H9 (cell line): ENCODE results near the gene ARPIN. TPM values are rescaled to one million over a fixed set of nuclear protein-coding genes. Genes with fewer than 3 reads are reported as not detected.

Source experiments
- DNase-seq: peaks from one replicate; pipeline ENCODE4 v3.0.0-alpha.2; 2017
- H2AFZ ChIP-seq: one replicate; pipeline ENCODE4 v1.6.1; 2013; ENCODE audit warnings: mild to moderate bottlenecking, low read length, control low read depth, moderate library complexity
- H2AK5ac ChIP-seq: 2 replicates; pipeline ENCODE4 v1.6.1; 2013; ENCODE audit warnings: low read length, control low read depth, mixed read lengths; ENCODE audit not compliant: insufficient read length
- H2BK120ac ChIP-seq: one replicate; pipeline ENCODE4 v1.6.1; 2013; ENCODE audit warnings: low read depth, mild to moderate bottlenecking, low read length, control low read depth, inconsistent platforms; ENCODE audit not compliant: poor library complexity, severe bottlenecking
- H2BK12ac ChIP-seq: 2 replicates; pipeline ENCODE4 v1.6.1; 2013; ENCODE audit warnings: low read length, control low read depth, mixed read lengths, low read depth; ENCODE audit not compliant: insufficient read length
- H2BK15ac ChIP-seq: 2 replicates; pipeline ENCODE4 v1.6.1; 2013; ENCODE audit warnings: low read depth, low read length, control low read depth
- H2BK20ac ChIP-seq: one replicate; pipeline ENCODE4 v1.6.1; 2013; ENCODE audit warnings: low read depth, mild to moderate bottlenecking, low read length, control low read depth, inconsistent platforms; ENCODE audit not compliant: poor library complexity, severe bottlenecking
- H2BK5ac ChIP-seq: 2 replicates; pipeline ENCODE4 v1.6.1; 2013; ENCODE audit warnings: low read length, control low read depth, mixed read lengths; ENCODE audit not compliant: insufficient read length
- H3K14ac ChIP-seq: 2 replicates; pipeline ENCODE4 v1.6.1; 2013; ENCODE audit warnings: low read length, control low read depth; ENCODE audit not compliant: insufficient read depth
- H3K18ac ChIP-seq: 2 replicates; pipeline ENCODE4 v1.6.1; 2013; ENCODE audit warnings: low read depth, mild to moderate bottlenecking, mixed read lengths, low read length, control low read depth; ENCODE audit not compliant: insufficient read length
- H3K23ac ChIP-seq: 2 replicates; pipeline ENCODE4 v1.6.1; 2013; ENCODE audit warnings: low read length, control low read depth, mixed read lengths, low read depth; ENCODE audit not compliant: insufficient read length
- H3K23me2 ChIP-seq: 2 replicates; pipeline ENCODE4 v1.6.1; 2013; ENCODE audit warnings: low read depth, mild to moderate bottlenecking, mixed read lengths, low read length, control low read depth; ENCODE audit not compliant: insufficient read length, poor library complexity, severe bottlenecking
- H3K27ac ChIP-seq: 2 replicates; pipeline ENCODE4 v1.5.1; 2013; ENCODE audit warnings: low read length, control low read depth, mixed read lengths, low read depth; ENCODE audit not compliant: insufficient read length
- H3K27me3 ChIP-seq: 2 replicates; pipeline ENCODE4 v1.6.1; 2013; ENCODE audit warnings: low read length, control low read depth, inconsistent platforms; ENCODE audit not compliant: insufficient read depth
- H3K4ac ChIP-seq: 2 replicates; pipeline ENCODE4 v1.6.1; 2013; ENCODE audit warnings: low read depth, mild to moderate bottlenecking, control low read depth, inconsistent platforms, low read length, moderate library complexity
- H3K4me1 ChIP-seq: 2 replicates; pipeline ENCODE4 v1.6.1; 2013; ENCODE audit warnings: low read length, control low read depth, inconsistent platforms; ENCODE audit not compliant: insufficient read depth
- H3K4me2 ChIP-seq: 2 replicates; pipeline ENCODE4 v1.6.1; 2013; ENCODE audit warnings: low read length, control low read depth, mixed read lengths; ENCODE audit not compliant: insufficient read length, insufficient read depth
- H3K56ac ChIP-seq: 2 replicates; pipeline ENCODE4 v1.6.1; 2013; ENCODE audit warnings: low read depth, mild to moderate bottlenecking, mixed read lengths, low read length, control low read depth; ENCODE audit not compliant: insufficient read length
- H3K79me1 ChIP-seq: 2 replicates; pipeline ENCODE4 v1.6.1; 2013; ENCODE audit warnings: low read depth, mild to moderate bottlenecking, moderate library complexity, low read length, control low read depth, inconsistent platforms; ENCODE audit not compliant: insufficient read depth, poor library complexity, severe bottlenecking
- H3K79me2 ChIP-seq: 2 replicates; pipeline ENCODE4 v1.6.1; 2013; ENCODE audit warnings: low read length, control low read depth, inconsistent platforms; ENCODE audit not compliant: insufficient read depth
- H3K9ac ChIP-seq: 2 replicates; pipeline ENCODE4 v1.6.1; 2013; ENCODE audit warnings: low read length, control low read depth, mixed read lengths; ENCODE audit not compliant: insufficient read length; ENCODE audit errors: extremely low read depth
- H3K9me3 ChIP-seq: one replicate; pipeline ENCODE4 v1.6.1; 2013; ENCODE audit warnings: low read depth, low read length, inconsistent platforms; ENCODE audit not compliant: control insufficient read depth
- H3T11ph ChIP-seq: one replicate; pipeline ENCODE4 v1.6.1; 2013; ENCODE audit warnings: mild to moderate bottlenecking, low read length, control low read depth, inconsistent platforms
- H4K20me1 ChIP-seq: one replicate; pipeline ENCODE4 v1.6.1; 2013; ENCODE audit not compliant: control insufficient read depth, insufficient read length, insufficient read depth
- H4K5ac ChIP-seq: 2 replicates; pipeline ENCODE4 v1.6.1; 2013; ENCODE audit warnings: low read depth, mild to moderate bottlenecking, mixed read lengths, low read length, control low read depth; ENCODE audit not compliant: insufficient read length
- H4K8ac ChIP-seq: replicated peaks from 2 replicates; pipeline ENCODE4 v1.6.1; 2013; ENCODE audit warnings: low read length, control low read depth, mixed read lengths, low read depth; ENCODE audit not compliant: insufficient read length
- H4K91ac ChIP-seq: 2 replicates; pipeline ENCODE4 v1.6.1; 2013; ENCODE audit warnings: low read depth, mild to moderate bottlenecking, moderate library complexity, mixed read lengths, low read length, control low read depth; ENCODE audit not compliant: insufficient read length
- H3K27ac Mint-ChIP-seq, 3 experiments: 2 replicates in 2 of 3; 3 replicates in 1 of 3; pipeline ENCODE4 v1.8.0; 2020 to 2021; ENCODE audit warnings: mixed read lengths in 3 of 3, mild to moderate bottlenecking in 1 of 3, moderate library complexity in 1 of 3
- H3K27me3 Mint-ChIP-seq: 2 replicates; pipeline ENCODE4 v1.8.0; 2021; ENCODE audit warnings: low read depth, mild to moderate bottlenecking, moderate library complexity, mixed read lengths
- H3K36me3 Mint-ChIP-seq, 3 experiments: 2 replicates in 2 of 3; 3 replicates in 1 of 3; pipeline ENCODE4 v1.8.0; 2020 to 2021; ENCODE audit warnings: low read depth in 3 of 3, mixed read lengths in 3 of 3; ENCODE audit not compliant: insufficient read depth in 1 of 3
- H3K4me1 Mint-ChIP-seq, 2 experiments: 2 replicates each; pipeline ENCODE4 v1.8.0; 2020; ENCODE audit warnings: mixed read lengths in 2 of 2
- H3K4me3 Mint-ChIP-seq, 2 experiments: 2 replicates in 1 of 2; 3 replicates in 1 of 2; pipeline ENCODE4 v1.8.0; 2020 to 2021; ENCODE audit warnings: mild to moderate bottlenecking in 2 of 2, mixed read lengths in 2 of 2, moderate library complexity in 1 of 2
- H3K9me3 Mint-ChIP-seq, 2 experiments: 2 replicates in 1 of 2; 3 replicates in 1 of 2; pipeline ENCODE4 v1.8.0; 2020; ENCODE audit warnings: mild to moderate bottlenecking in 2 of 2, mixed read lengths in 2 of 2, moderate library complexity in 1 of 2
- WGBS: extraction: QIAGEN DNeasy Blood & Tissue Kit; methylation state at CpG from one replicate; pipeline ENCODE4 v1.1.7; 2013; ENCODE audit warnings: missing lambda C conversion rate, low lambda C conversion rate, mixed read lengths; ENCODE audit not compliant: insufficient read length; ENCODE audit errors: extremely low coverage; 5-methylcytosine and 5-hydroxymethylcytosine counted together
- total RNA-seq: library from RNA; stranded (reverse); gene quantifications from 2 replicates; pipeline ENCODE4 v1.2.1, GENCODE V29; 2021
- TF ChIP-seq, protein P1 (sequence below): fragments of 200-600 bp; sonication (generic); conservative IDR thresholded peaks from 3 replicates; pipeline ENCODE4 v1.8.0; 2021; ENCODE audit warnings: antibody characterized with exemption, mild to moderate bottlenecking

The ARPIN gene
- total RNA-seq, 1 experiment from 2014 or later = 6.4 TPM

DNA sequence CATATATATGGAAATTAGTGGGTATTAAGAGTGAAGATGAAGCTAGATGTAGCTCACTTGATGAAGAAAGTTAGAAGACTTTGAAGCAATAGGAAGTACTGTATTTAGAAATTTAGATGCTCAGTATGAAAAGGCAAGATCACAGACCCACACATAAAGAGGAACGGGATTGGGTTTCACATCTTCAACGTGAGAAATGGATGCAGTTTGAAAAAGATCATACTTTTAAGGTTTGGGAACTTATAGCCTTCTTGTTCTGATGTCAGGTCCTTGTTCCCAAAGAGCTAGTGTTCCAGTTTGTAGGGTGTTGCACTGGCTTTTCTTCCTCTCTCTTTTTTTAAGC, 35.7 kb downstream of the ARPIN start:
- H3K23ac ChIP-seq = no peak overlapping the region
- no peak overlapping the region for H4K5ac ChIP-seq

More for the DNA sequence above, 35.7 kb downstream of the ARPIN start:
- Histone ChIP-seq H2BK15ac (no peak overlapping the region), H2BK5ac (no peak overlapping the region), H3K9me3 (no peaks in the 10 kb centered on the region), H3K56ac (no peak overlapping the region), H3K4ac (no peak overlapping the region), H3K4me2 (no peak overlapping the region), H3T11ph (no peak overlapping the region), H3K23me2 (no peaks in the 10 kb centered on the region), H3K79me1 (no peaks in the 10 kb centered on the region), H2AFZ (no peak overlapping the region), H3K27ac (no peak overlapping the region), H4K8ac (no peak overlapping the region), H2BK20ac (no peak overlapping the region), H2AK5ac (no peak overlapping the region), H4K20me1 (no peaks in the 10 kb centered on the region), H3K9ac (no peak overlapping the region), H3K27me3 (no peaks in the 10 kb centered on the region), H3K79me2 (no peaks in the 10 kb centered on the region), H3K4me1 (no peaks in the 10 kb centered on the region), H3K14ac (no peak overlapping the region), H2BK120ac (no peak overlapping the region), H3K18ac (no peak overlapping the region), H4K91ac (no peak overlapping the region), H2BK12ac (no peak overlapping the region)
- TF ChIP-seq, protein P1, sequence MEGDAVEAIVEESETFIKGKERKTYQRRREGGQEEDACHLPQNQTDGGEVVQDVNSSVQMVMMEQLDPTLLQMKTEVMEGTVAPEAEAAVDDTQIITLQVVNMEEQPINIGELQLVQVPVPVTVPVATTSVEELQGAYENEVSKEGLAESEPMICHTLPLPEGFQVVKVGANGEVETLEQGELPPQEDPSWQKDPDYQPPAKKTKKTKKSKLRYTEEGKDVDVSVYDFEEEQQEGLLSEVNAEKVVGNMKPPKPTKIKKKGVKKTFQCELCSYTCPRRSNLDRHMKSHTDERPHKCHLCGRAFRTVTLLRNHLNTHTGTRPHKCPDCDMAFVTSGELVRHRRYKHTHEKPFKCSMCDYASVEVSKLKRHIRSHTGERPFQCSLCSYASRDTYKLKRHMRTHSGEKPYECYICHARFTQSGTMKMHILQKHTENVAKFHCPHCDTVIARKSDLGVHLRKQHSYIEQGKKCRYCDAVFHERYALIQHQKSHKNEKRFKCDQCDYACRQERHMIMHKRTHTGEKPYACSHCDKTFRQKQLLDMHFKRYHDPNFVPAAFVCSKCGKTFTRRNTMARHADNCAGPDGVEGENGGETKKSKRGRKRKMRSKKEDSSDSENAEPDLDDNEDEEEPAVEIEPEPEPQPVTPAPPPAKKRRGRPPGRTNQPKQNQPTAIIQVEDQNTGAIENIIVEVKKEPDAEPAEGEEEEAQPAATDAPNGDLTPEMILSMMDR = no peak
- no peak overlapping the region for H3K4me3 Mint-ChIP-seq
- H3K27ac Mint-ChIP-seq = no peak overlapping the region
- no peak for DNase-seq
- H3K9me3 Mint-ChIP-seq = no peaks in the 10 kb centered on the region
- WGBS = no CpG with 5 or more reads among the region's 2 CpGs
- H3K27me3 Mint-ChIP-seq = no peaks in the 10 kb centered on the region
- H3K36me3 Mint-ChIP-seq = peaks cover 0 to 40% (median 28%) of the 10 kb centered on the region in 3 experiments; a peak in 5 of 7 replicates
- no peaks in the 10 kb centered on the region for H3K4me1 Mint-ChIP-seq
